Thoracic aorta (tissue), 2 donors: ENCODE measurements around the gene MIB2. TPM values are rescaled to one million over a fixed set of nuclear protein-coding genes. Genes with fewer than 3 reads are reported as not detected.

Experiments used
- ATAC-seq: fragments of 150-250 bp; one replicate; pipeline ENCODE4 v1.8.0; 2017; ENCODE audit warnings: low read depth; ENCODE audit not compliant: insufficient number of reproducible peaks, low FRiP score
- DNase-seq: peaks from one replicate; pipeline ENCODE4 v3.0.0-alpha.2; 2020; ENCODE audit warnings: low spot score
- H3K27ac ChIP-seq, 2 donors: fragments of 200-600 bp; sonication (generic); 1 replicate in 1 of 2; 2 replicates in 1 of 2; pipeline ENCODE4 v1.5.1; 2016; ENCODE audit warnings: mild to moderate bottlenecking in 2 of 2, moderate library complexity in 2 of 2
- H3K27me3 ChIP-seq: fragments of 200-600 bp; sonication (generic); replicated peaks from 2 replicates; pipeline ENCODE4 v1.6.0; 2016; ENCODE audit warnings: mild to moderate bottlenecking; ENCODE audit not compliant: insufficient read depth
- H3K36me3 ChIP-seq: fragments of 200-600 bp; sonication (generic); one replicate; pipeline ENCODE4 v1.5.1; 2016
- H3K4me1 ChIP-seq, 2 donors: fragments of 200-600 bp; sonication (generic); 1 replicate in 1 of 2; 2 replicates in 1 of 2; pipeline versions ENCODE4 v1.5.1 to v1.6.0; 2016; ENCODE audit warnings: low read depth in 2 of 2, mild to moderate bottlenecking in 1 of 2; ENCODE audit not compliant: control insufficient read depth in 1 of 2
- H3K4me3 ChIP-seq: fragments of 200-600 bp; sonication (generic); 2 replicates; pipeline ENCODE4 v1.5.1; 2016; ENCODE audit warnings: mild to moderate bottlenecking
- H3K9me3 ChIP-seq: fragments of 200-600 bp; sonication (generic); 2 replicates; pipeline ENCODE4 v1.5.1; 2016
- total RNA-seq, 2 donors: library from RNA; depleted of rRNA; stranded (reverse); fragments of >200 nt; gene quantifications; one replicate each; pipeline versions ENCODE4 v1.1.0 to v1.2.3, GENCODE V29; 2016
- TF ChIP-seq, protein P1 (sequence below): fragments of 200-600 bp; sonication (generic); IDR thresholded peaks from one replicate; pipeline ENCODE4 v1.5.1; 2019; ENCODE audit warnings: antibody characterized with exemption

The MIB2 gene
- total RNA-seq, 2 donors from 2014 or later = 48.6 to 102 TPM

GRCh38 chr1:1623181-1623630 is 7.9 kb downstream of the MIB2 start:
- Histone ChIP-seq H3K9me3 (no peaks in the 10 kb centered on the region), H3K4me3 (no peak overlapping the region), H3K36me3 (peaks cover 3% of the 10 kb centered on the region), H3K4me1 (no peaks in the 10 kb centered on the region), H3K27me3 (no peaks in the 10 kb centered on the region), H3K27ac (no peak overlapping the region)
- DNase-seq (no peak), ATAC-seq (no peak)
- TF ChIP-seq, protein P1, sequence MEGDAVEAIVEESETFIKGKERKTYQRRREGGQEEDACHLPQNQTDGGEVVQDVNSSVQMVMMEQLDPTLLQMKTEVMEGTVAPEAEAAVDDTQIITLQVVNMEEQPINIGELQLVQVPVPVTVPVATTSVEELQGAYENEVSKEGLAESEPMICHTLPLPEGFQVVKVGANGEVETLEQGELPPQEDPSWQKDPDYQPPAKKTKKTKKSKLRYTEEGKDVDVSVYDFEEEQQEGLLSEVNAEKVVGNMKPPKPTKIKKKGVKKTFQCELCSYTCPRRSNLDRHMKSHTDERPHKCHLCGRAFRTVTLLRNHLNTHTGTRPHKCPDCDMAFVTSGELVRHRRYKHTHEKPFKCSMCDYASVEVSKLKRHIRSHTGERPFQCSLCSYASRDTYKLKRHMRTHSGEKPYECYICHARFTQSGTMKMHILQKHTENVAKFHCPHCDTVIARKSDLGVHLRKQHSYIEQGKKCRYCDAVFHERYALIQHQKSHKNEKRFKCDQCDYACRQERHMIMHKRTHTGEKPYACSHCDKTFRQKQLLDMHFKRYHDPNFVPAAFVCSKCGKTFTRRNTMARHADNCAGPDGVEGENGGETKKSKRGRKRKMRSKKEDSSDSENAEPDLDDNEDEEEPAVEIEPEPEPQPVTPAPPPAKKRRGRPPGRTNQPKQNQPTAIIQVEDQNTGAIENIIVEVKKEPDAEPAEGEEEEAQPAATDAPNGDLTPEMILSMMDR = no peak

DNA sequence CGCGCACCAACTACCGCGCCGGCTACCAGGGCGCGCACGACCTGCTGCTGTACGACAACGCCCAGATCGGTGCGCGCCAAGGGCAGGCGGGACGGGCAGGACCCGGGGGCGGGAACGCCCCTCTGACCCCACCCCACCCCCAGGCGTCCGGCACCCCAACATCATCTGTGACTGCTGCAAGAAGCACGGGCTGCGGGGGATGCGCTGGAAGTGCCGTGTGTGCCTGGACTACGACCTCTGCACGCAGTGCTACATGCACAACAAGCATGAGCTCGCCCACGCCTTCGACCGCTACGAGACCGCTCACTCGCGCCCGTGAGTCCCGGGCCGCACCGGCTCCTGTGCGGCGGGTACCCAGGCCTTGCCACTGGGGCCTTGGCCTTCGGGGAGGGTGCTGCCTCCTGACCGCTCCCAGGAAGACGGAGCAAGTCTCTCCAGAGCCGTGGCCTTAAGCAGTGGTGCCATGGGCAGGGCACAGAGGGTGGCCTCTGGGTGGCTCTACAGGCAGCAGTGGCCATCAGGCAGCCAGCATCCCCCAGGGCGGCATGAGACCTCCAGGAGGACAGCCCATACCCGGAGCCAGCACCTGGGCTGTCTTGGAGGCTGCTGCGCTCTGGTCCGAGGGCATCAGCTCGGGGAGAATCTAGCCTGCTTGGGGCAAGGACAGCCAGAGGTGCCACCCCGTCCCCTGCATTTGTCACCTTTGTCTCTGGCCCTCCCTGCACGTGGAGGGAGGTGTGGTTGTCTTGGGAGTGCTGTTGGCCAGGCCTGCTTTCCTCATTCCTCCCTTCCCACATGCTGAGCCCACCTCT is 8.5 kb downstream of the MIB2 start:
- peaks cover 3% of the 10 kb centered on the region for H3K36me3 ChIP-seq
- no peaks in the 10 kb centered on the region for H3K9me3 ChIP-seq
- no peaks in the 10 kb centered on the region for H3K27me3 ChIP-seq
- H3K4me3 ChIP-seq = no peak overlapping the region
- no peaks in the 10 kb centered on the region for H3K4me1 ChIP-seq
- no peak overlapping the region for H3K27ac ChIP-seq
- ATAC-seq = no peak
- TF ChIP-seq, protein P1 = no peak
- no peak for DNase-seq

DNA sequence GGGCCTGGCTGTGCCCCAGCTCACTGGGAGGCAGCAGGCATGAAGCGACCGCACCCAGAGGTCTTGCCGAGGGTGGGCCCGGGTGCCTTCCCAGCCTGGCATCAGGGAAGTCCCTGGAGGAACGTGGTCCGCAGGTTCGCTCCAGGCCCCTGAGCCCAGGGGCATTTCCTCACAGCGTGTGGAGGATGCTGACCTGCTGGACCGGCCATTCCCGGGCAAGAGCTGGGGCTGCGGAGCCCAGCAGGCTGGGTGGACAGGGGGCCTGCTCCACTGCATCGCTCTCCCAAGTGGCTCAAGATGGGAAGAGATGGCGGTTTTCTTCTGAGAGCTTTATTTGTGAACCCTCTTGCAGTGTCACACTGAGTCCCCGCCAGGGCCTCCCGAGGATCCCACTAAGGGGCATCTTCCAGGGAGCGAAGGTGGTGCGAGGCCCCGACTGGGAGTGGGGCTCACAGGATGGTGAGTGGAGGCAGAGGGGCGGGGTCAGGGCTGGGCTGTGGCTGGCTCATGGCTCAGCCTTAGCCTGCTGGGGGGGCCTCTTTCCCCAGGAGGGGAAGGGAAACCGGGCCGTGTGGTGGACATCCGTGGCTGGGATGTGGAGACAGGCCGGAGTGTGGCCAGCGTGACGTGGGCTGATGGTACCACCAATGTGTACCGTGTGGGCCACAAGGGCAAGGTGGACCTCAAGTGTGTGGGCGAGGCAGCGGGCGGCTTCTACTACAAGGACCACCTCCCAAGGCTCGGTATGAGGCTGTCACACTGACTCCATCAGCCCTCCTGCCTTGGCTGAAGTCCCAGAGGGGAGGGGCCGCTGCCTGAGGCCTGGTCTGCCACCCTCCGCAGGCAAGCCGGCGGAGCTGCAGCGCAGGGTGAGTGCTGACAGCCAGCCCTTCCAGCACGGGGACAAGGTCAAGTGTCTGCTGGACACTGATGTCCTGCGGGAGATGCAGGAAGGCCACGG is 9.4 kb downstream of the MIB2 start:
- Histone ChIP-seq H3K36me3 (peaks cover 3% of the 10 kb centered on the region), H3K9me3 (no peaks in the 10 kb centered on the region), H3K27ac (no peak overlapping the region), H3K4me3 (no peak overlapping the region), H3K4me1 (no peaks in the 10 kb centered on the region), H3K27me3 (no peaks in the 10 kb centered on the region)
- TF ChIP-seq, protein P1 = no peak
- no peak for ATAC-seq
- no peak for DNase-seq

DNA sequence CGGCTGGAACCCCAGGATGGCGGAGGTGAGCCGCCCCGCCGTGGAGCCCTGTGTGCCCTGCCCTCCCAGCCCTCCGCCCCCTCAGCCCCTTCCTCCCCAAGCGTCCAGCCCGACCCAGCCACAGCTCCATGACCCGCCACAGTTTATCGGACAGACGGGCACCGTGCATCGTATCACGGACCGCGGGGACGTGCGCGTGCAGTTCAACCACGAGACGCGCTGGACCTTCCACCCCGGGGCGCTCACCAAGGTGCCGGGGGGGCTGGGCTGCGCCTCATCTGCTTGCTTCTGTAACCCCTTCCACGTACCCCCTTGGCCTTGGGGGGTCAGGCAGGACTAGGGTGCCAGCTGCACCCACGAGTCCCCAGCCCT is 10.1 kb downstream of the MIB2 start:
- H3K9me3 ChIP-seq = no peaks in the 10 kb centered on the region
- peaks cover 3% of the 10 kb centered on the region for H3K36me3 ChIP-seq
- ATAC-seq (no peak), DNase-seq (no peak)
- H3K27me3 ChIP-seq = no peaks in the 10 kb centered on the region
- H3K27ac ChIP-seq = no peak overlapping the region
- H3K4me1 ChIP-seq = peaks cover 0 to 2% of the 10 kb centered on the region in 2 donors
- TF ChIP-seq, protein P1 = no peak
- no peak overlapping the region for H3K4me3 ChIP-seq

GRCh38 chr1:1625824-1626206 is 10.5 kb downstream of the MIB2 start:
- DNase-seq = no peak
- ATAC-seq = no peak
- no peaks in the 10 kb centered on the region for H3K9me3 ChIP-seq
- H3K27me3 ChIP-seq = no peaks in the 10 kb centered on the region
- H3K27ac ChIP-seq = no peak overlapping the region
- H3K36me3 ChIP-seq = peaks cover 3% of the 10 kb centered on the region
- H3K4me3 ChIP-seq = no peak overlapping the region
- TF ChIP-seq, protein P1 = no peak
- H3K4me1 ChIP-seq = peaks cover 0 to 6% of the 10 kb centered on the region in 2 donors
